Calu3 (cell line): Measurements from ENCODE around the gene RBFOX1. TPM values are rescaled to one million over a fixed set of nuclear protein-coding genes. Genes with fewer than 3 reads are reported as not detected.

Experiments
- BruUV-seq: library from RNA; stranded (reverse); fragments of 400-500 nt; replicated peaks from 2 replicates; lab custom pipeline; 2021; lab: Mats Ljungman, UMichigan
- CTCF ChIA-PET: fragments of 300-600 bp; sonication (Branson Sonifier 250); formaldehyde crosslinking; loops from one replicate; lab custom pipeline; 2022; ENCODE audit warnings: antibody characterized with exemption; lab: Charles Lee
- DNase-seq: peaks from one replicate; pipeline ENCODE4 v3.0.0; 2022
- H3K27ac Mint-ChIP-seq: one replicate; pipeline ENCODE4 v1.8.0; 2022; ENCODE audit warnings: mixed read lengths; ENCODE audit not compliant: unreplicated experiment
- H3K27me3 Mint-ChIP-seq: one replicate; pipeline ENCODE4 v1.8.0; 2022; ENCODE audit warnings: mixed read lengths; ENCODE audit not compliant: unreplicated experiment
- H3K36me3 Mint-ChIP-seq: one replicate; pipeline ENCODE4 v1.8.0; 2022; ENCODE audit warnings: mild to moderate bottlenecking, moderate library complexity, mixed read lengths; ENCODE audit not compliant: insufficient read depth, unreplicated experiment
- H3K4me1 Mint-ChIP-seq: one replicate; pipeline ENCODE4 v1.8.0; 2022; ENCODE audit warnings: mild to moderate bottlenecking, low read depth, mixed read lengths; ENCODE audit not compliant: unreplicated experiment
- H3K4me3 Mint-ChIP-seq: one replicate; pipeline ENCODE4 v1.8.0; 2022; ENCODE audit warnings: mild to moderate bottlenecking, low read depth, moderate library complexity, mixed read lengths; ENCODE audit not compliant: unreplicated experiment
- H3K9me3 Mint-ChIP-seq: one replicate; pipeline ENCODE4 v1.8.0; 2022; ENCODE audit warnings: low read depth, mixed read lengths; ENCODE audit not compliant: unreplicated experiment
- CTCF ChIP-seq: fragments of 200-600 bp; IDR thresholded peaks from one replicate; pipeline ENCODE4 v1.8.0; 2022; ENCODE audit warnings: antibody characterized with exemption; ENCODE audit not compliant: unreplicated experiment
- intact Hi-C: fragments of 100-400 bp; cut with micrococcal nuclease; formaldehyde crosslinking; loops from one replicate; pipeline ENCODE4 v1.10.0; 2022; ENCODE audit not compliant: unreplicated experiment
- total RNA-seq: library from RNA; stranded (reverse); gene quantifications from 2 replicates; pipeline ENCODE4 v1.2.3, GENCODE V29; 2022

The RBFOX1 gene
- total RNA-seq, 1 experiment from 2014 or later = not detected

GRCh38 chr16:7505495-7505894 lies 172.8 kb downstream of the RBFOX1 start:
- TF ChIP-seq CTCF = no peak
- CTCF ChIA-PET = no interaction called here
- Mint-ChIP-seq H3K4me1 (no peaks in the 10 kb centered on the region), H3K36me3 (no peaks in the 10 kb centered on the region), H3K9me3 (peaks cover 21% of the 10 kb centered on the region), H3K4me3 (no peak overlapping the region), H3K27me3 (no peaks in the 10 kb centered on the region), H3K27ac (no peak overlapping the region)
- no peak for DNase-seq
- intact Hi-C loops = no loop called here
- BruUV-seq = no TSS peak

- no peak overlapping the region for H3K4me3 Mint-ChIP-seq
- TF ChIP-seq CTCF = no peak
Observed at GRCh38 chr16:7506363-7506762, 173.7 kb downstream of the RBFOX1 start.

GRCh38 chr16:7508656-7509055 lies 176.0 kb downstream of the RBFOX1 start:
- DNase-seq = no peak
- intact Hi-C loops = no loop called here
- BruUV-seq = no TSS peak
- Mint-ChIP-seq H3K4me1 (no peaks in the 10 kb centered on the region), H3K27me3 (no peaks in the 10 kb centered on the region), H3K4me3 (no peak overlapping the region), H3K9me3 (peaks cover 16% of the 10 kb centered on the region), H3K27ac (no peak overlapping the region), H3K36me3 (no peaks in the 10 kb centered on the region)
- TF ChIP-seq CTCF = no peak
- CTCF ChIA-PET = no interaction called here

More at GRCh38 chr16:7506363-7506762, 173.7 kb downstream of the RBFOX1 start:
- no peaks in the 10 kb centered on the region for H3K4me1 Mint-ChIP-seq
- intact Hi-C loops = no loop called here
- BruUV-seq = no TSS peak
- CTCF ChIA-PET = no interaction called here
- no peak for DNase-seq
- no peak overlapping the region for H3K27ac Mint-ChIP-seq
- H3K27me3 Mint-ChIP-seq = no peaks in the 10 kb centered on the region
- H3K36me3 Mint-ChIP-seq = no peaks in the 10 kb centered on the region
- H3K9me3 Mint-ChIP-seq = peaks cover 19% of the 10 kb centered on the region

GRCh38 chr16:7509963-7510601 lies 177.4 kb downstream of the RBFOX1 start:
- CTCF ChIA-PET = no interaction called here

More at GRCh38 chr16:7509963-7510601, 177.4 kb downstream of the RBFOX1 start:
- BruUV-seq = no TSS peak
- no peaks in the 10 kb centered on the region for H3K27me3 Mint-ChIP-seq
- peaks cover 18% of the 10 kb centered on the region for H3K9me3 Mint-ChIP-seq
- no peak overlapping the region for H3K27ac Mint-ChIP-seq
- no peaks in the 10 kb centered on the region for H3K4me1 Mint-ChIP-seq
- intact Hi-C loops = no loop called here
- no peaks in the 10 kb centered on the region for H3K36me3 Mint-ChIP-seq
- no peak overlapping the region for H3K4me3 Mint-ChIP-seq
- no peak for TF ChIP-seq CTCF
- no peak for DNase-seq
